GM13977 (cell line): ENCODE results near the gene TTLL3.

Experiments used
- DNase-seq: peaks from one replicate; pipeline ENCODE4 v3.0.0; 2012; ENCODE audit warnings: low spot score
- CTCF ChIP-seq: IDR thresholded peaks from 2 replicates; pipeline ENCODE4 v1.5.1; 2012; ENCODE audit warnings: mild to moderate bottlenecking, control low read depth; ENCODE audit not compliant: insufficient read depth; ENCODE audit errors: extremely low read depth, missing control alignments
- in situ Hi-C: fragments of 300-500 bp; cut with MboI; formaldehyde crosslinking; loops from one replicate; pipeline ENCODE4 v1.12.0; 2022; ENCODE audit warnings: low sequenced_read_pairs, low pct_unique_long_range_greater_than_20kb, mixed read lengths, inconsistent platforms; ENCODE audit not compliant: unreplicated experiment

TTLL3 gene

GRCh38 chr3:9878700-9879099 is 68.6 kb downstream of the TTLL3 start:
- in situ Hi-C loops = no loop called here
- TF ChIP-seq CTCF = no peak
- DNase-seq = no peak

GRCh38 chr3:9879830-9880549 is 69.9 kb downstream of the TTLL3 start, which contains the start of gene CIDEC:
CIDEC (minus strand) TSS chr3:9880253; CDS start chr3:9878486, 1,767 bp downstream.
- TF ChIP-seq CTCF = no peak
- in situ Hi-C loops = no loop called here
- peak; percentile 60 for DNase-seq

- in situ Hi-C loops = no loop called here
- TF ChIP-seq CTCF = no peak
- DNase-seq = no peak
Measured at GRCh38 chr3:9881441-9881840, 71.4 kb downstream of the TTLL3 start.

- TF ChIP-seq CTCF = no peak
- in situ Hi-C loops = no loop called here
- DNase-seq = no peak
Measured at GRCh38 chr3:9883706-9884554, 73.9 kb downstream of the TTLL3 start.

- DNase-seq = no peak
- no peak for TF ChIP-seq CTCF
- in situ Hi-C loops = no loop called here
Measured at GRCh38 chr3:9884555-9885165, 74.6 kb downstream of the TTLL3 start.
